PC-3 (cell line): ENCODE results near the gene IFNAR1. TPM values are rescaled to one million over a fixed set of nuclear protein-coding genes. Genes with fewer than 3 reads are reported as not detected.

Experiments
- ATAC-seq: fragments of 200-7000 bp; cut with Tn5 transposase; 2 replicates; pipeline ENCODE4 v1.9.1; 2020; ENCODE audit warnings: mild to moderate bottlenecking, moderate library complexity
- BruUV-seq: library from RNA; stranded (reverse); fragments of 400-500 nt; replicated peaks from 2 replicates; lab custom pipeline; 2021; lab: Mats Ljungman, UMichigan
- CTCF ChIA-PET: fragments of 300-600 bp; sonication (Branson Sonifier 250); formaldehyde crosslinking; loops from one replicate; lab custom pipeline; 2022; ENCODE audit warnings: antibody characterized with exemption; lab: Charles Lee
- POLR2A ChIA-PET: fragments of 300-600 bp; sonication (Branson Sonifier 250); formaldehyde crosslinking; loops from one replicate; lab custom pipeline; 2022; ENCODE audit warnings: antibody characterized with exemption; ENCODE audit not compliant: unreplicated experiment; lab: Charles Lee
- DNase-seq: peaks from one replicate; pipeline ENCODE4 v3.0.0-alpha.2; 2015
- H2AFZ ChIP-seq: fragments of 300-600 bp; sonication (generic); 2 replicates; pipeline ENCODE4 v1.6.0; 2016; ENCODE audit warnings: antibody characterized with exemption, low read length
- H3F3A ChIP-seq: fragments of 300-600 bp; sonication (generic); one replicate; pipeline ENCODE4 v1.6.0; 2017; ENCODE audit warnings: antibody characterized with exemption, low read length, control low read depth, mild to moderate bottlenecking; ENCODE audit not compliant: unreplicated experiment
- H3K27ac ChIP-seq: fragments of 300-600 bp; sonication (generic); 2 replicates; pipeline ENCODE4 v1.5.1; 2016; ENCODE audit warnings: mild to moderate bottlenecking, low read length
- H3K27me3 ChIP-seq: fragments of 300-600 bp; sonication (generic); 2 replicates; pipeline ENCODE4 v1.6.1; 2016; ENCODE audit warnings: low read length, mixed read lengths
- H3K36me3 ChIP-seq: fragments of 300-600 bp; sonication (generic); 2 replicates; pipeline ENCODE4 v1.6.1; 2016; ENCODE audit warnings: low read depth, mixed run types, low read length, mixed read lengths
- H3K4me1 ChIP-seq: fragments of 300-600 bp; sonication (generic); 2 replicates; pipeline ENCODE4 v1.5.1; 2016; ENCODE audit warnings: low read length; ENCODE audit not compliant: insufficient read depth
- H3K4me2 ChIP-seq: fragments of 300-600 bp; sonication (generic); 2 replicates; pipeline ENCODE4 v1.6.0; 2016; ENCODE audit warnings: low read length
- H3K4me3 ChIP-seq: fragments of 300-600 bp; sonication (generic); 2 replicates; pipeline ENCODE4 v1.5.1; 2016; ENCODE audit warnings: mild to moderate bottlenecking, low read length, mixed read lengths
- H3K79me2 ChIP-seq: fragments of 300-600 bp; sonication (generic); 2 replicates; pipeline ENCODE4 v1.6.1; 2017; ENCODE audit warnings: low read length, mixed read lengths
- H3K9ac ChIP-seq: fragments of 300-600 bp; sonication (generic); 2 replicates; pipeline ENCODE4 v1.6.0; 2016; ENCODE audit warnings: mild to moderate bottlenecking, low read length
- H3K9me2 ChIP-seq: fragments of 300-600 bp; sonication (generic); replicated peaks from 2 replicates; pipeline ENCODE4 v1.6.1; 2016; ENCODE audit warnings: mixed run types, low read length, mixed read lengths
- H3K9me3 ChIP-seq: fragments of 300-600 bp; sonication (generic); 2 replicates; pipeline ENCODE4 v1.6.1; 2016; ENCODE audit warnings: low read length, mixed read lengths
- H4K20me1 ChIP-seq: fragments of 300-600 bp; sonication (generic); 2 replicates; pipeline ENCODE4 v1.6.1; 2016; ENCODE audit warnings: low read length, mixed read lengths
- CTCF ChIP-seq: fragments of 300-600 bp; sonication (generic); conservative IDR thresholded peaks from 2 replicates; pipeline ENCODE4 v1.5.1; 2017; ENCODE audit warnings: antibody characterized with exemption, low read depth, mild to moderate bottlenecking, low read length
- EZH2 ChIP-seq: fragments of 300-600 bp; sonication (generic); IDR thresholded peaks from one replicate; pipeline ENCODE4 v1.6.1; 2017; ENCODE audit warnings: antibody characterized with exemption, mild to moderate bottlenecking, low read length; ENCODE audit not compliant: unreplicated experiment
- EZH2phosphoT487 ChIP-seq: fragments of 300-600 bp; sonication (generic); IDR thresholded peaks from 2 replicates; pipeline ENCODE4 v1.6.1; 2018; ENCODE audit warnings: mild to moderate bottlenecking, antibody characterized with exemption, low read length, borderline replicate concordance
- intact Hi-C: fragments of 100-400 bp; cut with micrococcal nuclease; formaldehyde crosslinking; loops from 2 replicates; pipeline ENCODE4 v1.9.0; 2023
- total RNA-seq: library from RNA; depleted of rRNA; stranded (reverse); fragments of >200 nt; gene quantifications from 2 replicates; pipeline ENCODE4 v1.2.3, GENCODE V29; 2014

The IFNAR1 gene
- total RNA-seq, 1 experiment from 2014 or later, result 13.2 TPM

DNA sequence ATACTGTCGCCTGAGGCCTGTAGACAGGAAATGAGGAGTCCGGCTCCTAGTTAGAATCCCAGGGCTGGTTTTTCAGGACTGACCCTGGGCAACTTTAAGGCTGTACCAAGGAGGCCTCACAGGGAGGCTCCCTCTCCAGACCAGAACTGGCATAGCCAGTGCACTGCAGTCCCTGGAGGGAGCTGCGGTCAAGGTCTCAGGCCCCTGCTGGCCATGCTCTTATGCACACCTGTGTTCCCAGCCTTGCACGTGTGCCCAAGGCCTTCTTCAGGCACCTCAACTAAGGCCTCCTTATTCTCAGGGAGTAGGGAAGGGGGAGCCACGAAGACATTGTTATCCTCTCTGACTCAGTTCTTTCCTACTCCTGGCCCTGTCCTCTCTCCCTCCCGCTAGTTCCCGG is 22.0 kb upstream of the IFNAR1 start:
- H2AFZ ChIP-seq, result no peak overlapping the region
- no peaks in the 10 kb centered on the region for H3K9me3 ChIP-seq
- H3K79me2 ChIP-seq, result no peaks in the 10 kb centered on the region
- no peak overlapping the region for H3K4me3 ChIP-seq
- peak; percentile 16; the same call in 1 of the 2 replicates for ATAC-seq
- H4K20me1 ChIP-seq, result no peaks in the 10 kb centered on the region
- peak; percentile 6 for DNase-seq
- TF ChIP-seq CTCF, result peak; percentile 37
- TF ChIP-seq EZH2, result no peak
- H3K9me2 ChIP-seq, result no peaks in the 10 kb centered on the region
- H3K27ac ChIP-seq, result no peak overlapping the region
- no peaks in the 10 kb centered on the region for H3K27me3 ChIP-seq
- CTCF ChIA-PET, result interaction anchor here (0.6 kb wide), 1 partner anchor 23 kb away, joined by 3 read pairs; no protein-coding TSS in a partner anchor
- POLR2A ChIA-PET, result no interaction called here
- intact Hi-C loops, result no loop called here
- BruUV-seq, result no TSS peak
- no peaks in the 10 kb centered on the region for H3F3A ChIP-seq
- peaks cover 21% of the 10 kb centered on the region for H3K4me1 ChIP-seq
- no peak overlapping the region for H3K9ac ChIP-seq
- H3K36me3 ChIP-seq, result no peaks in the 10 kb centered on the region
- no peak overlapping the region for H3K4me2 ChIP-seq

GRCh38 chr21:33305344-33305671 is 19.5 kb upstream of the IFNAR1 start:
- Histone ChIP-seq H3K4me1 (peaks cover 10% of the 10 kb centered on the region), H3K27ac (no peak overlapping the region), H3K27me3 (no peaks in the 10 kb centered on the region), H3F3A (no peaks in the 10 kb centered on the region), H3K79me2 (no peaks in the 10 kb centered on the region), H3K4me2 (no peak overlapping the region), H2AFZ (no peak overlapping the region), H3K36me3 (no peaks in the 10 kb centered on the region), H3K4me3 (no peak overlapping the region), H3K9me3 (no peaks in the 10 kb centered on the region), H3K9ac (no peak overlapping the region), H4K20me1 (no peaks in the 10 kb centered on the region), H3K9me2 (no peaks in the 10 kb centered on the region)
- CTCF ChIA-PET, result no interaction called here
- intact Hi-C loops, result no loop called here
- DNase-seq (no peak), ATAC-seq (no peak)
- TF ChIP-seq EZH2phosphoT487, result no peak
- BruUV-seq, result no TSS peak
- POLR2A ChIA-PET, result no interaction called here

GRCh38 chr21:33305938-33306337 is 18.8 kb upstream of the IFNAR1 start:
- DNase-seq, result no peak
- Histone ChIP-seq H3K4me1 (peaks cover 6% of the 10 kb centered on the region), H3K27me3 (no peaks in the 10 kb centered on the region), H3K4me2 (no peak overlapping the region), H3K27ac (no peak overlapping the region), H3K9me2 (no peaks in the 10 kb centered on the region), H3K9me3 (no peaks in the 10 kb centered on the region), H2AFZ (no peak overlapping the region), H3K79me2 (no peaks in the 10 kb centered on the region), H4K20me1 (no peaks in the 10 kb centered on the region), H3K36me3 (no peaks in the 10 kb centered on the region), H3K4me3 (no peak overlapping the region), H3F3A (no peaks in the 10 kb centered on the region), H3K9ac (no peak overlapping the region)
- no TSS peak for BruUV-seq
- no peak for TF ChIP-seq CTCF
- TF ChIP-seq EZH2phosphoT487, result no peak
- TF ChIP-seq EZH2, result no peak
- CTCF ChIA-PET, result no interaction called here
- POLR2A ChIA-PET, result no interaction called here
- no peak for ATAC-seq
- intact Hi-C loops, result no loop called here
